GM10847 (cell line): ENCODE measurements around the gene PAGE4.

ENCODE experiments used
- POLR2A ChIP-seq: IDR thresholded peaks from 2 replicates; pipeline ENCODE4 v1.6.1; 2011; ENCODE audit not compliant: insufficient read length; ENCODE audit errors: extremely low read depth

Gene PAGE4

DNA sequence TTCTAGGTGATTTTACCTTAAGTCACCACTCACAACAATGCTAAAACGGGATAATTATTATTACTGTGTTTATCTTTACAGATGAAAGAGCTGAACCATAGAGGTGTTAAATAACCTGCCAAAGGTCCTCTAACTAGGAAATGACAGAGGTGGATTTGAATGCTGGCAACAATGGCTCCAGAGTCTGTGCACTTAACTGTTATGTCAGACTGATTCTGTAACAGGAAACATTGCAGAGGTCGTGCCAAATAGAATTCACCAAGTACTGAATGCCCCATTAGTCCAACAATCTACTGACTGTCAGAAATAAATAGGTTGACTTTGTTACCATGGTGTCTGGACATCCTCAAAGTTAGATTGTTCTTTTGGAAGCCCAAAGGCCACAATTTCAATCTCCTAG, 29.2 kb downstream of the PAGE4 start:
- TF ChIP-seq POLR2A: no peak

DNA sequence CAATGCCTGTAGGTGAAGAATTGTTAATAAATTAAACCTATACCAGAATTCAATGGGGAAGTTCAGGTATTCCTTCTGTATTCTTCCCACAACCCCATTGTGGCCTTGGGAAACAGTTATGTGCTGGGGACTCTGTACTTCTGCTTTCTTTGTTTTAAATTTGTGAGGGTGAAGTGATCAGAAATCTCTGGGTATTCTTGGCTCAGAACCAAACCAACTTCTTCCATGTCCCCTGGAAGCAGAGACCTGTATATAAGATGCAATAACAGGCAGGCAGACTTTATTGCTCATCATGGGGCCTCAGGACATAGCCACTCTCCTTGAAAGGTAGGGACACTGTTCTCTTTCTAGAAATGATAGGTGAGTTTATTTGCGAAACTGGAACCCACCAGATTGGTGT, 30.4 kb downstream of the PAGE4 start:
- no peak for TF ChIP-seq POLR2A

DNA sequence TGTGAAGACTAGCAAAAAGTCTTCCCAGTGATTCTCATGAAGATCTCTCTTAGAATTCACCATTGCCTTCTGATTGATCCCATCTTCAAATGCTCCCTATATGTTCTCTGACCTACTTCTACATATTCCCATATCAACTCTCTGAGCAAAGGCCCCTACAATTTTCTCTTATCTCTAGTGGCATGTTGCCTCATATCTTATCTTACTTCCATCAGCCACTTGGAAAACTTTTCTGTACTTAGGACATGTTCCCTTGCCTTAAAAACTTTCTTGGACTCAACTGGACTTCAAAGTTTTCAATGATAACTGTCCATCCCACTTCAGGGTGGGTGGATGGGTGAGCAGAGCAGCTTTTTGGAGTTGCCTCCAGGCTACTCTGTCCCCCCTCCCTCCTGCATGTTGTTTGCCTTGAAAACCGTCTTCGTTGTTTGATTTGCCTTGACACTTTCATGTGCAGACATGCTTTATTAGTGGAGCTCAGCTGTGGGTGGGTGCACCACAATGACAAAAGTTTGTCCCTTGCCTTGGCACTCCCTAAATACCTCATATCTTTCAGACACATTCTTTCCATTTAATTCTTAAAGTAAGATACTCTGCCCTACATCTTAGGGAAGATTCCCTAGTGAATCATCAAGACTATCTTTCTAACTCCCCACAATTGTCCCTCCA, 31.9 kb downstream of the PAGE4 start:
- no peak for TF ChIP-seq POLR2A

DNA sequence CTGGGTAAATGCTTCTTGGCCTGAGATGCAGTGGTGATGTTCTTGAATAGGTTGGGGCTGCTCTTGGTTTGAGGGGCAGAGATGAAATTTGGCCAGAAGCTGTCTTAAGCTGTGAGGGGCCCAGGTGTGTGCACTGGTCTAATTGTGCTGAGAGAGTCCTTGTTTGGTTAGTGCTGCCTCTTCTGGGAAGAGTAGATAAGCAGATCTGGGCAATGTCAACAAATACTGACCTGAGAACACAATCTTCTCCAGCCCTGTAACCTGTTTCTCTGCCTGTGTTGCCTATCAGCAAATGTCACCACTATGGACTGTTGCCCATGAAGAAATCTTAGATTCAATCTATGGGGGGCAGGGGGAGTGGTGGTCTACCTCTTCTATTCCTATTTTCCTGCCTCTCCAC, 33.0 kb downstream of the PAGE4 start:
- no peak for TF ChIP-seq POLR2A

DNA sequence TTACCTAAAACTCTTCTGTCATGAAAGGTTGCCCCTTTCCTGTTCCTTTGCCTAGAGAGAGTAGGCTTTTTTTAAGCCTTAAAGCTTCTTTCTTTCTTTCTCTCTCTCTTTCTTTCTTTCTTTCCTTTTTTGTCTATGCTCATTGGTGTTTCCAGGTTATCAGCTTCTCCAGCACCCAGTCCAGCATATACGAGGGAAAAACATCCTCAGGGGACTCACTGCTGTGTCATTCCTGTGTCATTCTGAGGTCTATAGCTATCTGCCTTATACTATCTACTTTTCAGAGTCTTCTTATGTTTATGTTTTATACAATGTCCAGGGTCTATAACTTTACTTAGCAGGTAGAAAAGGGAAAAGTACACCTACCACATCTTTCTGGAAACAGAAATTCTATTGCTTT, 39.6 kb downstream of the PAGE4 start:
- TF ChIP-seq POLR2A: no peak

DNA sequence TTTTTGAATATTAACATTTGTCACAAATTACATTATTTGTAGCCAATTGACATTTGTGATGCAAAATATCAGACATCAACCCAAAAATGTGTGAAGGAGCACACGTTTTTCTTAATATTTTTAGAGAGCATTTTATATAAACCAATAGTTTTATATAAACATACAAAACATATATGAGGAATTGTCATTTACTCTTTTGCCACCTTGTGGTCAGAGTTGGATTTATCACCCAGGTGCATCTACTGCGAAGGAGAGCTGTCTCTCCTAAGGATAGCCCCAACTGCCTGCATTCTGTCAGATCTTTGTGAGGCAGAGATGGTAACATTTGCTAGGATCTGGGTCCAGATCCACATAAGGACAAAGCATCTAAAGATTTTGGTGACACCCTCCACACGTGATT, 47.6 kb downstream of the PAGE4 start:
- TF ChIP-seq POLR2A: no peak

DNA sequence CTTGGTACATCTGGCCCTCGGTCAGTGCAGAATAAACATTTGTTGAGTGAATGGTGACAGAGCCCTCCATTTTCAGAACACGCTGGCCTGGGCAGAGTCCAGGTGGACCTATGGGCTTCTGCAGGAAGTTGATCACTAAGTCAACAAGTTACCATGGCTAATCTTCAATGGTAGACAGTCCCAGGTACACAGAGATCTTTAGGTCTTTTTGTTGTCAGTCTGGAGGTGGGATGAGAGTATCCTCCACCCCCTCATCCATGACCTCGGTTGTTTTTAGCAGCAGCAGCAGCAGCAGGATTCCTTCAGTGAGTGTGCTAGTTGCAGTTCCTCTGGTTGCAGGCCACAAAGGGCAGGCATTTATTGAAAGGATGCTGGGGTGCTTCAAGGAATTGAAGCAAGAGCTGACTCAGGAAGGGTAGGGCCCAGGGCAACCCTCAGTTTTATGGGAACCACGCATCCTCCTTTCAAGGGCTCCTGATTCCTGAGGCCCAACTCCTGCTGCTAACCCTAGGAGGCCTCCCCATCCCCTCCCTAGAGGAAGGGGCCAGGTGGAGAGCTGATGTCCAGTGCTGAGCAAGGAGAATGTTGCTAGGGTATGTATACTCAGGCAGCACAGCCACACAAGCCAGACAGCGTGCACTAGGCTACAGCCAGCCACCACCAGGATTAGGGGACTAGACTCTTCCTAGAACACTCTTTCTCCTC, 48.4 kb downstream of the PAGE4 start:
- no peak for TF ChIP-seq POLR2A

DNA sequence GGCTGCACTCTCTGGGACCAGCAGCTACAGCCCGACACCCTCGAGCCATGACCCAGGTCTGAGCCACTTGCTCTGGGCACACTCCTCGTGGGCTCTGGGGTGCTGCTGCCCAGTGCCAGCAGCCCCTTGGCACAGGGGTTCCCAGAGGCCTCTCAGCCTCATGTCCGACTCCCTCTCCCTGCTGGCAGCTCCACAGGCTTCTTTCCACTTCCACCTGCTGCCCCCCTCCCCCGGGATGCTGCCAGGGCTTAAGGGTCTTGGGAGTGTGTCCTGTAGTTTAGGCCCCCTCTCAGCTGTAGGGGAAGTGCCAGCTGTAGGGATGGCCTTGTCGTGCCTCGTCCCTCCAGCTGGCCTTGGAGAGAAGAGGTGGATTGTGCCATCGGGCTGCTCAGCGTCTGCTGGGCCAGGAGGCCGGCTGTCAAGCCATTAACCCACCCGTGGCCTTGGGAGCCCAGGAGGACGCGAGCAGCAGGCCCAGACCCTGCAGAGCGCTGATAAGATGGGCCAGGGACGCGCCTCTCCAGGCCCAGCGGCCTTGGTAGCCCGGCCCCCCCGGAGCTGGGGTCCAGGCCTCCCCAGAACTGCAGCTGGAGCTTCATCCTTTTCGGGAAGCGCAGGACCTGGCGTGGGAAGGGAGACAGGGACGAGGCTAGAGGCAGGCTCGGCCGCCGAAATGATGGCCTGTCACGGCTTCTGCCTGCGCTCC, 49.2 kb downstream of the PAGE4 start:
- no peak for TF ChIP-seq POLR2A

DNA sequence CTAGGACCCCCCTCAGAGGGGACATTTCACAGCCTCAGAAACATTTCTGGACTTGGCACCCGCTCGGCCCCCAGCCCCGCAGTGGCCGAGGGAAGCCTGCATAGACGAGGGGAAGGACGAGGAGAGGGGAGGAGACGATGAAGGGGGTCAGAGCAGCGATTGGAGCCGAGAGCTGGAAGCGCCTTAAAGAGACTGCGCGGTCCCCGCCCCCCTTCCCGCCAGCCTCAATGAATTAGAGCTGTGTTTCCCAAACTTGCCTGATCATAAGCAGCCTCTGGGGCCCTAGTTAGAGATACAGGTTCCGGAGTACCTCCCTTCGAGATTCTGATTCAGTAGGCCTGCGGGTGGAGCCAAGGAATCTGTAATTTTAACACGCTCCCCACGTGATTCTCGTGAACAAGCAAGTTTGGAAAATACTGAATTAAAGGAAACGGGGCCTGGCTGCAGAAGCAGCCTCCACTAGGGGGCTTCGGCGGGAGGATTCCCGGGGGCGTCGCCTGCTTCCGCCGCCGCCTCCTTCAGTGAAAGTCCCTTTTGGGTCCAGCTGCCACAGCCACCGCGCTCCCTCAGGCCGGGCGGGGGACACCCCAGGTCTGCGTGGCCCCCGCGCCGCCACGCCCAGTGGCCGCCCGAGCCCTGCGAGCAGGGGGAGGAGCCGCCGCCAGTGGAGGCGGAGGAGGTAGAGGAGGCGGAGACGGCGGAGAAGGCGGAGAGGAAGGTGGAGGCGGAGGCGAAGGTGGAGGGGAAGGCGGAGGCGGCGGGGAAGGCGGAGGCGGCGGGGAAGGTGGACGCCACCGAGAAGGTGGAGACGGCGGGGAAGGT, 49.9 kb downstream of the PAGE4 start, which contains the start of gene USP27X:
TSS of gene USP27X (plus strand) at position 651 of the 822 bp plus-strand sequence. CDS start 824 bp downstream, outside the sequence.
- no peak for TF ChIP-seq POLR2A

DNA sequence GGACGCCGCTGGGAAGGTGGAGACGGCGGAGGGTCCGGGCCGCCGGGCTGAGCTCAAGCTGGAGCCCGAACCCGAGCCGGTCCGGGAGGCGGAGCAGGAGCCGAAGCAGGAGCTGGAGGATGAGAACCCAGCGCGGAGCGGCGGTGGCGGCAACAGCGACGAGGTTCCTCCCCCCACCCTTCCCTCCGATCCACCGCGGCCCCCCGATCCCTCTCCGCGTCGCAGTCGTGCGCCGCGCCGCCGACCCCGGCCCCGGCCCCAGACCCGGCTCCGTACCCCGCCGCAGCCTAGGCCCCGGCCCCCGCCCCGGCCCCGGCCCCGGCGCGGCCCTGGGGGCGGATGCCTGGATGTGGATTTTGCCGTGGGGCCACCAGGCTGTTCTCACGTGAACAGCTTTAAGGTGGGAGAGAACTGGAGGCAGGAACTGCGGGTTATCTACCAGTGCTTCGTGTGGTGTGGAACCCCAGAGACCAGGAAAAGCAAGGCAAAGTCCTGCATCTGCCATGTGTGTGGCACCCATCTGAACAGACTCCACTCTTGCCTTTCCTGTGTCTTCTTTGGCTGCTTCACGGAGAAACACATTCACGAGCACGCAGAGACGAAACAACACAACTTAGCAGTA, 50.7 kb downstream of the PAGE4 start:
- no peak for TF ChIP-seq POLR2A

DNA sequence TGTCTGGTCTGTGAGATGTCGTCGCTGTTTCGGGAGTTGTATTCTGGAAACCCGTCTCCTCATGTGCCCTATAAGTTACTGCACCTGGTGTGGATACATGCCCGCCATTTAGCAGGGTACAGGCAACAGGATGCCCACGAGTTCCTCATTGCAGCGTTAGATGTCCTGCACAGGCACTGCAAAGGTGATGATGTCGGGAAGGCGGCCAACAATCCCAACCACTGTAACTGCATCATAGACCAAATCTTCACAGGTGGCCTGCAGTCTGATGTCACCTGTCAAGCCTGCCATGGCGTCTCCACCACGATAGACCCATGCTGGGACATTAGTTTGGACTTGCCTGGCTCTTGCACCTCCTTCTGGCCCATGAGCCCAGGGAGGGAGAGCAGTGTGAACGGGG, 51.6 kb downstream of the PAGE4 start:
- TF ChIP-seq POLR2A: no peak
